Ishikawa (cell line): ENCODE data around the gene CAVIN2.

ENCODE experiments used
- CREB1 ChIP-seq: IDR thresholded peaks from 2 replicates; pipeline ENCODE4 v1.6.1; 2012; ENCODE audit warnings: low read depth
- EGR1 ChIP-seq: IDR thresholded peaks from 2 replicates; pipeline ENCODE4 v1.6.1; 2012
- EP300 ChIP-seq: IDR thresholded peaks from 2 replicates; pipeline ENCODE4 v1.6.1; 2012; ENCODE audit warnings: borderline replicate concordance
- MAX ChIP-seq: IDR thresholded peaks from 2 replicates; pipeline ENCODE4 v1.6.1; 2012
- REST ChIP-seq: IDR thresholded peaks from 2 replicates; pipeline ENCODE4 v1.6.1; 2012; ENCODE audit warnings: low read depth, mild to moderate bottlenecking
- TAF1 ChIP-seq: IDR thresholded peaks from 2 replicates; pipeline ENCODE4 v1.6.1; 2012; ENCODE audit warnings: low read depth, mild to moderate bottlenecking
- TCF12 ChIP-seq: IDR thresholded peaks from 2 replicates; pipeline ENCODE4 v1.6.1; 2012; ENCODE audit warnings: low read depth
- TEAD4 ChIP-seq: IDR thresholded peaks from 2 replicates; pipeline ENCODE4 v1.6.1; 2012
- USF1 ChIP-seq: IDR thresholded peaks from 2 replicates; pipeline ENCODE4 v1.6.1; 2012
- YY1 ChIP-seq: IDR thresholded peaks from 2 replicates; pipeline ENCODE4 v1.6.1; 2012; ENCODE audit warnings: low read depth

DNA sequence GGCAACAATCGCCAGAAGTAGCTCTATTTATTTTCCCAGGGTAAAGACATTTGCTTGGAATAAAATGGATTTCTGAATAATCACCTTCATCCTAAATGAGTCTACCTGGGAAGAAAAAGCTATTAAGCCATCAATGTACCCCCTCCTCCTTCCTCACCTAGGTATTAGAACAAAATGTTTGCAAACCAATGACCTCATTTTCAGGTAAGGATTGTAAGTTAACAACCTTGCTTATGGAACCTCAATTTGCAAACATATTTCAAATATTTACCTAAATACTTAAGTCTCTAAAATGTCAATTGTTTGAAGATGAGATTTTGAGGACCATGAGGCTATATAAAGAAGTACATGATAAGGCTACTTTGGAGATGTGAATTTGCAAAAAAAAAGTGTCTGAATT, 43.9 kb downstream of the CAVIN2 start:
- no peak for TF ChIP-seq REST
- TF ChIP-seq EP300: no peak
- no peak for TF ChIP-seq TEAD4
- no peak for TF ChIP-seq MAX
- TF ChIP-seq USF1: no peak
- no peak for TF ChIP-seq YY1
- TF ChIP-seq TAF1: no peak
- TF ChIP-seq EGR1: no peak
- no peak for TF ChIP-seq TCF12
- TF ChIP-seq CREB1: no peak
